ENCODE data around the gene SMARCA5. TPM values are rescaled to one million over a fixed set of nuclear protein-coding genes. Genes with fewer than 3 reads are reported as not detected.

SMARCA5 gene
- total and polyA plus RNA-seq, 4 donors: 6.8 to 34.7 (median 12.6) TPM

- TF ChIP-seq NR2F2 (IDR thresholded peaks at IDR 0.05): no peak
- H3K9me3 ChIP-seq (ENCODE audit: control insufficient read depth in 4 of 4, low read length in 3 of 4): no peaks in the 10 kb centered on the region
- no peak overlapping the region for H3K27ac ChIP-seq (ENCODE audit: low read depth in 1 of 2, low read length in 2 of 2)
- peaks cover 7 to 76% (median 61%) of the 10 kb centered on the region in 4 donors for H3K36me3 ChIP-seq (ENCODE audit: control insufficient read depth in 4 of 4, insufficient read depth in 3 of 4, low read depth in 1 of 4, low read length in 3 of 4)
- no peak for DNase-seq (ENCODE audit: low spot score)
- 92% methylated on average over 4 of the region's 4 CpGs for WGBS
- no peaks in the 10 kb centered on the region for H3K27me3 ChIP-seq (ENCODE audit: control insufficient read depth in 4 of 4, insufficient read depth in 4 of 4, low read length in 3 of 4)
- no peak overlapping the region for H3K9ac ChIP-seq (ENCODE audit: low read depth in 1 of 2, low read length in 2 of 2)
- H3K4me3 ChIP-seq (ENCODE audit: low read depth in 1 of 3, low read length in 3 of 3): no peak overlapping the region
- H3K4me1 ChIP-seq (ENCODE audit: control insufficient read depth in 4 of 4, insufficient read depth in 4 of 4, low read length in 3 of 4): no peaks in the 10 kb centered on the region
These were observed 25.6 kb downstream of the SMARCA5 start for GRCh38 chr4:143538979-143539669.

DNA sequence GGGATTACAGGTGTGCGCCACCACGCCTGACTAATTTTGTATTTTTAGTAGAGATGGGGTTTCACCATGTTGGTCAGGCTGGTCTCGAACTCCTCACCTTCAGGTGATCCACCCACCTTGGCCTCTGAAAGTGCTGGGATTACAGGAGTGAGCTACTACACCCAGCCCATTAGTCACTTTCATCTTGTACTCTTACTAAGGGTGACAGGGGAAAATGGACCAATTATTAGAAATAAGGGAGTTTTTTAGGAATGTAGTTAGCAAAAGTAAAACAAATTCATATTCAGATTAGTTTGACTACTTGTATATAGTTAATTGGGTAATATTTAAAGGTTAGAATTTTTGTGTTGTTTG, 26.1 kb downstream of the SMARCA5 start:
- 100% methylated on average over 3 of the region's 3 CpGs for WGBS
- no peak for DNase-seq (ENCODE audit: low spot score)
- Histone ChIP-seq H3K9me3 (ENCODE audit: control insufficient read depth in 4 of 4, low read length in 3 of 4) (no peaks in the 10 kb centered on the region), H3K27ac (ENCODE audit: low read depth in 1 of 2, low read length in 2 of 2) (no peak overlapping the region), H3K27me3 (ENCODE audit: control insufficient read depth in 4 of 4, insufficient read depth in 4 of 4, low read length in 3 of 4) (no peaks in the 10 kb centered on the region), H3K4me3 (ENCODE audit: low read depth in 1 of 3, low read length in 3 of 3) (no peak overlapping the region), H3K36me3 (ENCODE audit: control insufficient read depth in 4 of 4, insufficient read depth in 3 of 4, low read depth in 1 of 4, low read length in 3 of 4) (peaks cover 10 to 79% (median 62%) of the 10 kb centered on the region in 4 donors), H3K4me1 (ENCODE audit: control insufficient read depth in 4 of 4, insufficient read depth in 4 of 4, low read length in 3 of 4) (no peaks in the 10 kb centered on the region), H3K9ac (ENCODE audit: low read depth in 1 of 2, low read length in 2 of 2) (no peak overlapping the region)
- TF ChIP-seq TAF1 (conservative IDR thresholded peaks at IDR 0.05) (no peak), FOXA1 (IDR thresholded peaks at IDR 0.05) (no peak), ATF3 (IDR thresholded peaks at IDR 0.05) (no peak), HNF4A (conservative IDR thresholded peaks at IDR 0.05) (no peak), YY1 (IDR thresholded peaks at IDR 0.05) (no peak), HNF4G (IDR thresholded peaks at IDR 0.05) (no peak), NR2F2 (IDR thresholded peaks at IDR 0.05) (no peak), FOXA2 (IDR thresholded peaks at IDR 0.05) (no peak), SP1 (IDR thresholded peaks at IDR 0.05) (no peak), GABPA (IDR thresholded peaks at IDR 0.05 in 1 of 2, conservative IDR thresholded peaks at IDR 0.05 in 1 of 2) (no peak), EGR1 (IDR thresholded peaks at IDR 0.05; ENCODE audit: low read depth in 2 of 2) (no peak), MAX (IDR thresholded peaks at IDR 0.05) (no peak), CTCF (IDR thresholded peaks at IDR 0.05; ENCODE audit: low read depth, low read length, missing input control) (no peak), RXRA (IDR thresholded peaks at IDR 0.05) (no peak), JUND (IDR thresholded peaks at IDR 0.05) (no peak), RAD21 (IDR thresholded peaks at IDR 0.05) (no peak)
- TF ChIP-seq, protein P1, sequence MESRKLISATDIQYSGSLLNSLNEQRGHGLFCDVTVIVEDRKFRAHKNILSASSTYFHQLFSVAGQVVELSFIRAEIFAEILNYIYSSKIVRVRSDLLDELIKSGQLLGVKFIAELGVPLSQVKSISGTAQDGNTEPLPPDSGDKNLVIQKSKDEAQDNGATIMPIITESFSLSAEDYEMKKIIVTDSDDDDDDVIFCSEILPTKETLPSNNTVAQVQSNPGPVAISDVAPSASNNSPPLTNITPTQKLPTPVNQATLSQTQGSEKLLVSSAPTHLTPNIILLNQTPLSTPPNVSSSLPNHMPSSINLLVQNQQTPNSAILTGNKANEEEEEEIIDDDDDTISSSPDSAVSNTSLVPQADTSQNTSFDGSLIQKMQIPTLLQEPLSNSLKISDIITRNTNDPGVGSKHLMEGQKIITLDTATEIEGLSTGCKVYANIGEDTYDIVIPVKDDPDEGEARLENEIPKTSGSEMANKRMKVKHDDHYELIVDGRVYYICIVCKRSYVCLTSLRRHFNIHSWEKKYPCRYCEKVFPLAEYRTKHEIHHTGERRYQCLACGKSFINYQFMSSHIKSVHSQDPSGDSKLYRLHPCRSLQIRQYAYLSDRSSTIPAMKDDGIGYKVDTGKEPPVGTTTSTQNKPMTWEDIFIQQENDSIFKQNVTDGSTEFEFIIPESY (IDR thresholded peaks at IDR 0.05): no peak
- TF ChIP-seq, protein P2, sequence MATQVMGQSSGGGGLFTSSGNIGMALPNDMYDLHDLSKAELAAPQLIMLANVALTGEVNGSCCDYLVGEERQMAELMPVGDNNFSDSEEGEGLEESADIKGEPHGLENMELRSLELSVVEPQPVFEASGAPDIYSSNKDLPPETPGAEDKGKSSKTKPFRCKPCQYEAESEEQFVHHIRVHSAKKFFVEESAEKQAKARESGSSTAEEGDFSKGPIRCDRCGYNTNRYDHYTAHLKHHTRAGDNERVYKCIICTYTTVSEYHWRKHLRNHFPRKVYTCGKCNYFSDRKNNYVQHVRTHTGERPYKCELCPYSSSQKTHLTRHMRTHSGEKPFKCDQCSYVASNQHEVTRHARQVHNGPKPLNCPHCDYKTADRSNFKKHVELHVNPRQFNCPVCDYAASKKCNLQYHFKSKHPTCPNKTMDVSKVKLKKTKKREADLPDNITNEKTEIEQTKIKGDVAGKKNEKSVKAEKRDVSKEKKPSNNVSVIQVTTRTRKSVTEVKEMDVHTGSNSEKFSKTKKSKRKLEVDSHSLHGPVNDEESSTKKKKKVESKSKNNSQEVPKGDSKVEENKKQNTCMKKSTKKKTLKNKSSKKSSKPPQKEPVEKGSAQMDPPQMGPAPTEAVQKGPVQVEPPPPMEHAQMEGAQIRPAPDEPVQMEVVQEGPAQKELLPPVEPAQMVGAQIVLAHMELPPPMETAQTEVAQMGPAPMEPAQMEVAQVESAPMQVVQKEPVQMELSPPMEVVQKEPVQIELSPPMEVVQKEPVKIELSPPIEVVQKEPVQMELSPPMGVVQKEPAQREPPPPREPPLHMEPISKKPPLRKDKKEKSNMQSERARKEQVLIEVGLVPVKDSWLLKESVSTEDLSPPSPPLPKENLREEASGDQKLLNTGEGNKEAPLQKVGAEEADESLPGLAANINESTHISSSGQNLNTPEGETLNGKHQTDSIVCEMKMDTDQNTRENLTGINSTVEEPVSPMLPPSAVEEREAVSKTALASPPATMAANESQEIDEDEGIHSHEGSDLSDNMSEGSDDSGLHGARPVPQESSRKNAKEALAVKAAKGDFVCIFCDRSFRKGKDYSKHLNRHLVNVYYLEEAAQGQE (IDR thresholded peaks at IDR 0.05): no peak

Measured in liver (tissue), 9 donors.